Measurements from ENCODE around the gene NPLOC4. TPM values are rescaled to one million over a fixed set of nuclear protein-coding genes. Genes with fewer than 3 reads are reported as not detected.

The NPLOC4 gene
- total and polyA plus RNA-seq, 2 donors (not counting 1 experiment from before 2014, with no cell fraction given), result 70.2 to 101 TPM

- CTCF ChIA-PET, result no interaction called here
- intact Hi-C loops (cut with micrococcal nuclease), result no loop called here
- no peak overlapping the region for H2AFZ ChIP-seq (ENCODE audit: insufficient read depth, low read depth, low read length, poor library complexity, severe bottlenecking)
- peaks cover 0 to 11% (median 0%) of the 10 kb centered on the region in 3 donors for H3K9me3 ChIP-seq (ENCODE audit: control extremely low read depth in 1 of 3, control insufficient read depth in 2 of 3, insufficient read depth in 1 of 3, low read length in 2 of 3)
- POLR2A ChIA-PET, result interaction anchor here (0.6 to 0.7 kb wide), 2 partner anchors 174 to 181 kb away, joined by 3 read pairs; no protein-coding TSS in a partner anchor
- H3K9me3 Mint-ChIP-seq (ENCODE audit: insufficient read depth), result no peaks in the 10 kb centered on the region
- H3K27me3 ChIP-seq (replicated peaks in 1 of 4; ENCODE audit: control extremely low read depth in 1 of 4, control insufficient read depth in 3 of 4, insufficient read depth in 4 of 4, low read length in 3 of 4), result peaks cover 0 to 25% (median 2%) of the 10 kb centered on the region in 4 experiments
- no peak overlapping the region for H3K4me3 ChIP-seq (ENCODE audit: control extremely low read depth in 1 of 5, extremely low read depth in 1 of 5, insufficient read depth in 1 of 5, low read depth in 2 of 5, low read length in 4 of 5)
- WGBS (ENCODE audit: insufficient coverage), result 76% methylated on average over 20 of the region's 20 CpGs
- H3K4me1 Mint-ChIP-seq, result peaks cover 2% of the 10 kb centered on the region
- H3K27ac Mint-ChIP-seq, result no peak overlapping the region
- no peak overlapping the region for H3K9ac ChIP-seq (ENCODE audit: low read length)
- DNase-seq, result no peak
- no peak overlapping the region for H3K4me2 ChIP-seq (replicated peaks; ENCODE audit: low read depth, low read length, poor library complexity, severe bottlenecking)
- ATAC-seq (ENCODE audit: low read depth), result no peak
- no peaks in the 10 kb centered on the region for H3K36me3 ChIP-seq (replicated peaks in 1 of 2; ENCODE audit: control extremely low read depth in 1 of 2, control insufficient read depth in 1 of 2, extremely low read depth in 1 of 2, insufficient read depth in 2 of 2, low read length in 1 of 2)
- peaks cover 21% of the 10 kb centered on the region for H4K20me1 ChIP-seq (ENCODE audit: control insufficient read depth, insufficient read depth, low read length, poor library complexity, severe bottlenecking)
- H3K4me3 Mint-ChIP-seq, result no peak overlapping the region
- no peak for TF ChIP-seq EZH2 (IDR thresholded peaks at IDR 0.05; ENCODE audit: borderline replicate concordance, insufficient read depth, low read depth, low read length, poor library complexity, severe bottlenecking)
- TF ChIP-seq CTCF (IDR thresholded peaks at IDR 0.05), result no peak
- peaks cover 16% of the 10 kb centered on the region for H3K79me2 ChIP-seq (ENCODE audit: control insufficient read depth, insufficient read depth, low read length)
- H3K4me1 ChIP-seq (ENCODE audit: control insufficient read depth in 2 of 2, insufficient read depth in 2 of 2, low read length in 2 of 2), result peaks cover 0 to 5% of the 10 kb centered on the region in 2 donors
- H3K27me3 Mint-ChIP-seq, result no peaks in the 10 kb centered on the region
- H3K27ac ChIP-seq (ENCODE audit: low read length in 2 of 2), result no peak overlapping the region
Measured at GRCh38 chr17:81528384-81528650, 108.6 kb downstream of the NPLOC4 start.

GRCh38 chr17:81527591-81528383, 109.1 kb downstream of the NPLOC4 start, which contains the start of gene FSCN2:
Gene FSCN2 (plus strand): TSS chr17:81528377. CDS start chr17:81528532, 155 bp downstream.
- TF ChIP-seq CTCF (IDR thresholded peaks at IDR 0.05) (no peak), EZH2 (IDR thresholded peaks at IDR 0.05; ENCODE audit: borderline replicate concordance, insufficient read depth, low read depth, low read length, poor library complexity, severe bottlenecking) (no peak)
- Mint-ChIP-seq H3K27me3 (no peaks in the 10 kb centered on the region), H3K4me3 (no peak within 1 kb of the TSS), H3K4me1 (no peaks in the 10 kb centered on the region), H3K9me3 (ENCODE audit: insufficient read depth) (no peaks in the 10 kb centered on the region), H3K27ac (no peak within 1 kb of the TSS)
- POLR2A ChIA-PET, result interaction anchor here (0.6 to 0.7 kb wide), 2 partner anchors 174 to 182 kb away, joined by 3 read pairs; no protein-coding TSS in a partner anchor
- intact Hi-C loops (cut with micrococcal nuclease), result no loop called here
- H3K27ac ChIP-seq (ENCODE audit: low read length in 2 of 2), result no peak within 1 kb of the TSS
- CTCF ChIA-PET, result no interaction called here
- ATAC-seq (ENCODE audit: low read depth) (no peak), DNase-seq (no peak)
- no peaks in the 10 kb centered on the region for H3K36me3 ChIP-seq (replicated peaks in 1 of 2; ENCODE audit: control extremely low read depth in 1 of 2, control insufficient read depth in 1 of 2, extremely low read depth in 1 of 2, insufficient read depth in 2 of 2, low read length in 1 of 2)
- 69% methylated on average over 42 of the region's 42 CpGs for WGBS (ENCODE audit: insufficient coverage)
- H4K20me1 ChIP-seq (ENCODE audit: control insufficient read depth, insufficient read depth, low read length, poor library complexity, severe bottlenecking), result peaks cover 26% of the 10 kb centered on the region
- no peak within 1 kb of the TSS for H3K9ac ChIP-seq (ENCODE audit: low read length)
- no peak within 1 kb of the TSS for H3K4me3 ChIP-seq (ENCODE audit: control extremely low read depth in 1 of 5, extremely low read depth in 1 of 5, insufficient read depth in 1 of 5, low read depth in 2 of 5, low read length in 4 of 5)
- H3K79me2 ChIP-seq (ENCODE audit: control insufficient read depth, insufficient read depth, low read length), result peaks cover 21% of the 10 kb centered on the region
- no peak within 1 kb of the TSS for H2AFZ ChIP-seq (ENCODE audit: insufficient read depth, low read depth, low read length, poor library complexity, severe bottlenecking)
- peaks cover 0 to 25% (median 2%) of the 10 kb centered on the region in 4 experiments for H3K27me3 ChIP-seq (replicated peaks in 1 of 4; ENCODE audit: control extremely low read depth in 1 of 4, control insufficient read depth in 3 of 4, insufficient read depth in 4 of 4, low read length in 3 of 4)
- H3K4me1 ChIP-seq (ENCODE audit: control insufficient read depth in 2 of 2, insufficient read depth in 2 of 2, low read length in 2 of 2), result peaks cover 0 to 8% of the 10 kb centered on the region in 2 donors
- no peak within 1 kb of the TSS for H3K4me2 ChIP-seq (replicated peaks; ENCODE audit: low read depth, low read length, poor library complexity, severe bottlenecking)
- peaks cover 0 to 9% (median 0%) of the 10 kb centered on the region in 3 donors for H3K9me3 ChIP-seq (ENCODE audit: control extremely low read depth in 1 of 3, control insufficient read depth in 2 of 3, insufficient read depth in 1 of 3, low read length in 2 of 3)
